GM12891 (cell line): Measurements from ENCODE around the gene COL19A1.

ENCODE experiments used
- PAX5 ChIP-seq: IDR thresholded peaks from 2 replicates; pipeline ENCODE4 v1.6.1; 2011; ENCODE audit warnings: low read length, moderate library complexity, mild to moderate bottlenecking; ENCODE audit not compliant: insufficient read depth, severe bottlenecking
- POLR2A ChIP-seq: IDR thresholded peaks from 2 replicates; pipeline ENCODE4 v1.6.1; 2011; ENCODE audit warnings: low read depth, low read length, control low read depth
- POLR2AphosphoS5 ChIP-seq: IDR thresholded peaks from 2 replicates; pipeline ENCODE4 v1.6.1; 2011; ENCODE audit warnings: low read depth, low read length, control low read depth
- POU2F2 ChIP-seq: IDR thresholded peaks from 2 replicates; pipeline ENCODE4 v1.6.1; 2011; ENCODE audit warnings: low read depth, mild to moderate bottlenecking, control low read depth, low read length, moderate library complexity
- SPI1 ChIP-seq: IDR thresholded peaks from 2 replicates; pipeline ENCODE4 v1.6.1; 2011; ENCODE audit warnings: low read depth, low read length, control low read depth
- TAF1 ChIP-seq: IDR thresholded peaks from 2 replicates; pipeline ENCODE4 v1.6.1; 2011; ENCODE audit warnings: low read depth, low read length, control low read depth

DNA sequence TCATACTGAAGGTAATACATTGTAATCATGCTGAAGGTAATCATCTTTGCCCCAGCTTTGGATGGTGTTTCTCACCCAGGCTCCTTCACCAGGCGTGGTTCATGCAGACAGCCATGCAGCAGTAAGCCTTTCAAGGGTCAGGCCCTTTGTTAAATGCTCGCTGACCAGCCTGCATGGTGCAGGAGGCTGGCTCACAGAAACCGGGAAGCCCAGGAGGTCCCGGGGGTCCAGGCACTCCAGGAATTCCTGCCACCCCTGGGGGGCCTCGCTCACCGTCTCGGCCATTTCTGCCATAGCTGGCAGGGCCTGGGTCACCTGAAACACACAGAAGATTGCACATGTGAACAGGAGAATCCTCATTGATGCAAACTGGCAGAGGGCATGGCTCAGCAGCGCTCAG is 350.4 kb downstream of the COL19A1 start:
- TF ChIP-seq SPI1: no peak
- TF ChIP-seq POLR2A: no peak
- no peak for TF ChIP-seq TAF1
- no peak for TF ChIP-seq POLR2AphosphoS5
- TF ChIP-seq PAX5: no peak
- no peak for TF ChIP-seq POU2F2
